H1 (cell line): ENCODE results near the gene RPL12. TPM values are rescaled to one million over a fixed set of nuclear protein-coding genes. Genes with fewer than 3 reads are reported as not detected.

ENCODE experiments used
- ATF2 ChIP-seq: IDR thresholded peaks from 2 replicates; pipeline ENCODE4 v1.6.1; 2012; ENCODE audit warnings: low read length, inconsistent platforms
- BCL11A ChIP-seq, 2 experiments: IDR thresholded peaks; one replicate each; pipeline ENCODE4 v1.6.1; 2011; ENCODE audit warnings: low read depth in 2 of 2, low read length in 2 of 2, mild to moderate bottlenecking in 2 of 2
- CTBP2 ChIP-seq: IDR thresholded peaks from 2 replicates; pipeline ENCODE4 v1.7.0; 2011; ENCODE audit warnings: borderline replicate concordance, mild to moderate bottlenecking, moderate library complexity, mixed read lengths, low read length; ENCODE audit not compliant: insufficient read depth, insufficient read length
- E2F6 ChIP-seq: IDR thresholded peaks from 2 replicates; pipeline ENCODE4 v1.6.1; 2012; ENCODE audit warnings: inconsistent platforms
- SAP30 ChIP-seq: fragments of 300-600 bp; sonication (generic); IDR thresholded peaks from 2 replicates; pipeline ENCODE4 v1.7.1; 2012; ENCODE audit warnings: low read length, moderate library complexity, mild to moderate bottlenecking, inconsistent platforms; ENCODE audit not compliant: insufficient read depth, insufficient replicate concordance
- polyA plus RNA-seq, 7 experiments: library from polyadenylated mRNA; depleted of rRNA in 3 of 7; stranded (reverse) in 5 of 7; unstranded in 2 of 7; fragments of >200 nt in 5 of 7; fragments of 200-250 nt in 2 of 7; gene quantifications; 1 replicate in 5 of 7; 2 replicates in 1 of 7; 4 replicates in 1 of 7; pipeline versions ENCODE4 v1.2.1 to v1.2.3, GENCODE V29; 2011 to 2013; ENCODE audit warnings: missing spikeins in 2 of 7, mixed read lengths in 2 of 7
- total RNA-seq: library from RNA; stranded (reverse); fragmentation: NEBNext Ultra II Directional; extraction: Animal tissue kit (Norgen Biotek cat#: 25700); gene quantifications from 2 replicates; pipeline ENCODE4 v1.2.1, GENCODE V29; 2021
- TF ChIP-seq, protein P1 (sequence below): IDR thresholded peaks from 2 replicates; pipeline ENCODE4 v1.6.1; 2012; ENCODE audit warnings: inconsistent platforms

Gene RPL12
- total and polyA plus RNA-seq, 2 of the 8 experiments (the other 6 are each of a cell fraction or from before 2014, with no cell fraction given): 1,993 to 4,892 TPM

DNA sequence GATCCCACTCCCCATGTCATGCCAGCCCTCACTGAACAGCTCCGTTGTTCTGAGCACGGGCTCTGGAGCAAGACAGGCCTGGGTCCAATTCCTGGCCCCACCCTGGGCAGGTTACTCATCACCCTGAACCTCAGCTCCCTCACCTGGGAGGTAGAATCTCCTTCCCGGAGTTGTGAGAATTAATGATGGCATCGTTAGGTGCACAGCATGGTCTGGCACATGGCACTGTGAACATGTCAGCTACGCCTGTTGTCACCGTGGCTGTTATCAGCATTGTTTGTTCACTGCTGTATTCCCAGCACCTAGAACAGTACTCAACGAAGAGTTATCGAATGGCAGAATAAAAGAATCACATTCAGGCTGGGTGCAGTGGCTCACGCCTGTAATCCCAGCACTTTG is 43.1 kb upstream of the RPL12 start (continued):
- no peak for TF ChIP-seq E2F6
- TF ChIP-seq SAP30: no peak
- TF ChIP-seq, protein P1, sequence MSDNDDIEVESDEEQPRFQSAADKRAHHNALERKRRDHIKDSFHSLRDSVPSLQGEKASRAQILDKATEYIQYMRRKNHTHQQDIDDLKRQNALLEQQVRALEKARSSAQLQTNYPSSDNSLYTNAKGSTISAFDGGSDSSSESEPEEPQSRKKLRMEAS: no peak
- TF ChIP-seq ATF2: no peak
- TF ChIP-seq BCL11A (IDR thresholded peaks at IDR 0.05; ENCODE audit: low read depth in 2 of 2, low read length in 2 of 2): no peak
- no peak for TF ChIP-seq CTBP2
